HG03097 (cell line): ENCODE data around the gene ZBTB7C.

Experiments used
- ATAC-seq: cut with Tn5 transposase; IDR thresholded peaks from one replicate; pipeline ENCODE4 v1.9.1; 2021; ENCODE audit not compliant: unreplicated experiment, low FRiP score

Gene ZBTB7C

GRCh38 chr18:48356151-48356745, 52.9 kb downstream of the ZBTB7C start:
- ATAC-seq, result no peak

- ATAC-seq, result no peak
Observed at GRCh38 chr18:48355276-48356115, 53.7 kb downstream of the ZBTB7C start.

- no peak for ATAC-seq
Observed at GRCh38 chr18:48354746-48355260, 54.4 kb downstream of the ZBTB7C start.

- no peak for ATAC-seq
Observed at GRCh38 chr18:48352051-48352755, 57.0 kb downstream of the ZBTB7C start.

- ATAC-seq, result no peak
Observed at GRCh38 chr18:48351216-48352050, 57.8 kb downstream of the ZBTB7C start.

GRCh38 chr18:48348739-48349138, 60.4 kb downstream of the ZBTB7C start:
- ATAC-seq, result no peak

GRCh38 chr18:48347756-48348326, 61.3 kb downstream of the ZBTB7C start:
- ATAC-seq, result no peak

- ATAC-seq, result no peak
Observed at GRCh38 chr18:48345596-48345995, 63.6 kb downstream of the ZBTB7C start.

GRCh38 chr18:48342581-48342980, 66.6 kb downstream of the ZBTB7C start:
- ATAC-seq, result no peak

GRCh38 chr18:48342125-48342524, 67.1 kb downstream of the ZBTB7C start:
- ATAC-seq, result no peak

- no peak for ATAC-seq
Observed at GRCh38 chr18:48340560-48340959, 68.6 kb downstream of the ZBTB7C start.

- ATAC-seq, result no peak
Observed at GRCh38 chr18:48339692-48340091, 69.5 kb downstream of the ZBTB7C start.

GRCh38 chr18:48338915-48339314, 70.3 kb downstream of the ZBTB7C start:
- no peak for ATAC-seq

GRCh38 chr18:48337053-48337452, 72.1 kb downstream of the ZBTB7C start:
- no peak for ATAC-seq

GRCh38 chr18:48336332-48336731, 72.9 kb downstream of the ZBTB7C start:
- ATAC-seq, result no peak

GRCh38 chr18:48335829-48336228, 73.4 kb downstream of the ZBTB7C start:
- ATAC-seq, result no peak

GRCh38 chr18:48334845-48335244, 74.3 kb downstream of the ZBTB7C start:
- ATAC-seq, result no peak

- no peak for ATAC-seq
Observed at GRCh38 chr18:48333563-48333962, 75.6 kb downstream of the ZBTB7C start.

GRCh38 chr18:48330016-48330991, 78.9 kb downstream of the ZBTB7C start:
- no peak for ATAC-seq
